T-helper 1 cell treated with Interleukin-12 subunit alpha and Interleukin-12 subunit beta and Interleukin-4 antibody, amounts not matched to agents 30 ng/mL and 1 ng/mL, for 36 hours (primary cell): ENCODE data around the gene PABPC5. TPM values are rescaled to one million over a fixed set of nuclear protein-coding genes. Genes with fewer than 3 reads are reported as not detected.

Experiments used
- intact Hi-C: fragments of 100-400 bp; cut with micrococcal nuclease; formaldehyde crosslinking; loops from one replicate; pipeline ENCODE4 v1.15.1; 2024
- total RNA-seq: library from RNA; stranded (reverse); gene quantifications from 2 replicates; pipeline ENCODE4 v1.2.3, GENCODE V29; 2022

The PABPC5 gene
- total RNA-seq: not detected in 2 replicates

GRCh38 chrX:91434351-91435168, at the start of gene PABPC5:
Gene PABPC5 (plus strand): TSS chrX:91434839. CDS start chrX:91435578, 739 bp downstream.
- intact Hi-C loops: no loop called here

GRCh38 chrX:91389026-91389425, 45.6 kb upstream of the PABPC5 start:
- intact Hi-C loops: no loop called here

GRCh38 chrX:91414713-91415112, 19.9 kb upstream of the PABPC5 start:
- intact Hi-C loops: no loop called here

GRCh38 chrX:91435395-91435794, 756 bp downstream of the PABPC5 start:
- intact Hi-C loops: no loop called here
